Thymus (tissue), 11 donors: ENCODE data around the gene C9orf72. TPM values are rescaled to one million over a fixed set of nuclear protein-coding genes. Genes with fewer than 3 reads are reported as not detected.

Source experiments
- DNase-seq, 9 donors: peaks; one replicate each; pipeline ENCODE4 v3.0.0-alpha.2; 2013; ENCODE audit warnings: low spot score in 9 of 9, low read depth in 6 of 9, missing footprints in 1 of 9
- H3K27ac ChIP-seq, 2 donors: one replicate each; pipeline ENCODE4 v1.5.1; 2013; ENCODE audit warnings: control low read depth in 1 of 2, low read depth in 1 of 2, low read length in 1 of 2, mild to moderate bottlenecking in 1 of 2, moderate library complexity in 1 of 2
- H3K27me3 ChIP-seq, 2 donors: one replicate each; pipeline ENCODE4 v1.5.1; 2013; ENCODE audit warnings: low read length in 1 of 2; ENCODE audit not compliant: control insufficient read depth in 2 of 2, insufficient read depth in 1 of 2
- H3K36me3 ChIP-seq, 2 donors: one replicate each; pipeline ENCODE4 v1.5.1; 2013; ENCODE audit warnings: low read length in 1 of 2, mild to moderate bottlenecking in 1 of 2, moderate library complexity in 1 of 2; ENCODE audit not compliant: control insufficient read depth in 2 of 2, insufficient read depth in 2 of 2
- H3K4me1 ChIP-seq, 2 donors: one replicate each; pipeline ENCODE4 v1.5.1; 2013; ENCODE audit warnings: low read length in 2 of 2; ENCODE audit not compliant: control insufficient read depth in 2 of 2, insufficient read depth in 2 of 2
- H3K4me3 ChIP-seq, 2 donors: one replicate each; pipeline ENCODE4 v1.5.1; 2013; ENCODE audit warnings: low read length in 2 of 2, control low read depth in 1 of 2, mild to moderate bottlenecking in 1 of 2
- H3K9me3 ChIP-seq, 2 donors: one replicate each; pipeline ENCODE4 v1.5.1; 2013; ENCODE audit warnings: low read length in 1 of 2, mild to moderate bottlenecking in 1 of 2; ENCODE audit not compliant: control insufficient read depth in 2 of 2, insufficient read depth in 1 of 2
- WGBS: extraction: QIAGEN DNeasy Blood & Tissue Kit; methylation state at CpG from one replicate; pipeline ENCODE4 v1.1.7; 2013; 5-methylcytosine and 5-hydroxymethylcytosine counted together
- polyA plus RNA-seq: library from polyadenylated mRNA; stranded (reverse); fragments of 200-250 nt; gene quantifications from one replicate; pipeline ENCODE4 v1.2.3, GENCODE V29; 2013
- total RNA-seq: library from RNA; stranded (reverse); fragments of 120-200 nt; gene quantifications from one replicate; pipeline ENCODE4 v1.2.4, GENCODE V29; 2013
- donor health status: healthy.

The C9orf72 gene
- total and polyA plus RNA-seq, 2 donors: 18.7 to 38.1 TPM

- no peaks in the 10 kb centered on the region for H3K36me3 ChIP-seq
- no peaks in the 10 kb centered on the region for H3K9me3 ChIP-seq
- H3K4me3 ChIP-seq: no peak overlapping the region
- 74% methylated on average over 6 of the region's 6 CpGs for WGBS
- no peaks in the 10 kb centered on the region for H3K4me1 ChIP-seq
- no peak for DNase-seq
- H3K27me3 ChIP-seq: no peaks in the 10 kb centered on the region
- no peak overlapping the region for H3K27ac ChIP-seq
Measured at GRCh38 chr9:27602142-27602861, 29.0 kb upstream of the C9orf72 start.

GRCh38 chr9:27601396-27601795, 28.1 kb upstream of the C9orf72 start:
- Histone ChIP-seq H3K27me3 (no peaks in the 10 kb centered on the region), H3K4me1 (no peaks in the 10 kb centered on the region), H3K36me3 (no peaks in the 10 kb centered on the region), H3K9me3 (no peaks in the 10 kb centered on the region), H3K27ac (no peak overlapping the region), H3K4me3 (no peak overlapping the region)
- DNase-seq: no peak
- WGBS: 81% methylated on average over 6 of the region's 6 CpGs

GRCh38 chr9:27600256-27600655, 27.0 kb upstream of the C9orf72 start:
- WGBS: 75% methylated on average over 2 of the region's 2 CpGs
- Histone ChIP-seq H3K4me3 (no peak overlapping the region), H3K27me3 (no peaks in the 10 kb centered on the region), H3K9me3 (no peaks in the 10 kb centered on the region), H3K27ac (no peak overlapping the region), H3K4me1 (no peaks in the 10 kb centered on the region), H3K36me3 (no peaks in the 10 kb centered on the region)
- DNase-seq: no peak

GRCh38 chr9:27599870-27600238, 26.6 kb upstream of the C9orf72 start:
- H3K4me3 ChIP-seq: no peak overlapping the region

GRCh38 chr9:27599102-27599869, 26.0 kb upstream of the C9orf72 start:
- DNase-seq: no peak
- Histone ChIP-seq H3K27ac (no peak overlapping the region), H3K27me3 (no peaks in the 10 kb centered on the region), H3K9me3 (no peaks in the 10 kb centered on the region), H3K4me3 (no peak overlapping the region), H3K4me1 (no peaks in the 10 kb centered on the region), H3K36me3 (no peaks in the 10 kb centered on the region)
- 83% methylated on average over 6 of the region's 6 CpGs for WGBS

More at GRCh38 chr9:27599870-27600238, 26.6 kb upstream of the C9orf72 start:
- no peak for DNase-seq
- H3K4me1 ChIP-seq: no peaks in the 10 kb centered on the region
- no peak overlapping the region for H3K27ac ChIP-seq
- H3K9me3 ChIP-seq: no peaks in the 10 kb centered on the region
- no peaks in the 10 kb centered on the region for H3K27me3 ChIP-seq
- no peaks in the 10 kb centered on the region for H3K36me3 ChIP-seq
- WGBS: 79% methylated on average over 2 of the region's 2 CpGs

- no peaks in the 10 kb centered on the region for H3K4me1 ChIP-seq
- no peak for DNase-seq
- 97% methylated on average over 13 of the region's 13 CpGs for WGBS
Measured at GRCh38 chr9:27595733-27596132, 22.5 kb upstream of the C9orf72 start.

GRCh38 chr9:27591672-27592071, 18.4 kb upstream of the C9orf72 start:
- Histone ChIP-seq H3K9me3 (no peaks in the 10 kb centered on the region), H3K27ac (no peak overlapping the region), H3K36me3 (no peaks in the 10 kb centered on the region), H3K4me3 (no peak overlapping the region), H3K27me3 (no peaks in the 10 kb centered on the region), H3K4me1 (no peaks in the 10 kb centered on the region)
- no peak for DNase-seq
- WGBS: 96% methylated on average over 3 of the region's 3 CpGs

More at GRCh38 chr9:27595733-27596132, 22.5 kb upstream of the C9orf72 start:
- no peak overlapping the region for H3K27ac ChIP-seq
- no peaks in the 10 kb centered on the region for H3K9me3 ChIP-seq
- no peaks in the 10 kb centered on the region for H3K36me3 ChIP-seq
- no peak overlapping the region for H3K4me3 ChIP-seq
- no peaks in the 10 kb centered on the region for H3K27me3 ChIP-seq

GRCh38 chr9:27591093-27591492, 17.8 kb upstream of the C9orf72 start:
- WGBS: 95% methylated on average over 2 of the region's 2 CpGs
- H3K9me3 ChIP-seq: no peaks in the 10 kb centered on the region
- no peaks in the 10 kb centered on the region for H3K4me1 ChIP-seq
- no peak overlapping the region for H3K4me3 ChIP-seq
- DNase-seq: no peak
- H3K27me3 ChIP-seq: no peaks in the 10 kb centered on the region
- H3K27ac ChIP-seq: no peak overlapping the region
- H3K36me3 ChIP-seq: no peaks in the 10 kb centered on the region

- no peak for DNase-seq
- Histone ChIP-seq H3K4me3 (no peak overlapping the region), H3K9me3 (no peaks in the 10 kb centered on the region), H3K36me3 (no peaks in the 10 kb centered on the region), H3K4me1 (no peaks in the 10 kb centered on the region), H3K27me3 (no peaks in the 10 kb centered on the region), H3K27ac (no peak overlapping the region)
Measured at GRCh38 chr9:27590651-27591050, 17.4 kb upstream of the C9orf72 start.
